H1 (cell line): ENCODE results near the gene ADGB. TPM values are rescaled to one million over a fixed set of nuclear protein-coding genes. Genes with fewer than 3 reads are reported as not detected.

Source experiments
- CTCF ChIA-PET: fragments of 300-600 bp; sonication (Branson Sonifier 250); formaldehyde crosslinking; loops from one replicate; lab custom pipeline; 2021; ENCODE audit not compliant: partially characterized antibody; lab: Charles Lee
- POLR2A ChIA-PET: fragments of 300-600 bp; sonication (Branson Sonifier 250); formaldehyde crosslinking; loops from one replicate; lab custom pipeline; 2021; ENCODE audit warnings: inconsistent platforms; ENCODE audit not compliant: partially characterized antibody; lab: Charles Lee
- DNase-seq, 2 experiments: peaks; one replicate each; pipeline versions ENCODE4 v3.0.0 to v3.0.0-alpha.2; 2010 to 2022; ENCODE audit warnings: low spot score in 2 of 2, low read depth in 1 of 2, mixed read lengths in 1 of 2
- FAIRE-seq: peaks from 2 replicates; lab custom pipeline; 2011; peaks lifted over from hg19 to GRCh38; lab: Jason Lieb, UNC
- H2AFZ ChIP-seq: 2 replicates; pipeline ENCODE4 v1.8.1; 2012; ENCODE audit warnings: low read length, inconsistent platforms
- H2AK5ac ChIP-seq: 2 replicates; pipeline ENCODE4 v1.6.1; 2013; ENCODE audit warnings: low read depth, low read length
- H2BK120ac ChIP-seq: replicated peaks from 2 replicates; pipeline ENCODE3; 2013; ENCODE audit warnings: low read depth, low read length, inconsistent platforms
- H2BK12ac ChIP-seq: 2 replicates; pipeline ENCODE4 v1.6.1; 2013; ENCODE audit warnings: low read depth, low read length
- H2BK15ac ChIP-seq: 2 replicates; pipeline ENCODE4 v1.6.1; 2013; ENCODE audit warnings: low read length
- H2BK20ac ChIP-seq: 2 replicates; pipeline ENCODE4 v1.6.1; 2013; ENCODE audit warnings: low read length
- H2BK5ac ChIP-seq: 2 replicates; pipeline ENCODE4 v1.6.1; 2013; ENCODE audit warnings: low read depth, low read length
- H3K14ac ChIP-seq: 2 replicates; pipeline ENCODE4 v1.6.1; 2013; ENCODE audit warnings: inconsistent platforms; ENCODE audit not compliant: insufficient read length
- H3K18ac ChIP-seq: 2 replicates; pipeline ENCODE4 v1.6.1; 2013; ENCODE audit warnings: low read length; ENCODE audit errors: extremely low read depth
- H3K23ac ChIP-seq: 2 replicates; pipeline ENCODE4 v1.6.1; 2013; ENCODE audit warnings: inconsistent platforms; ENCODE audit not compliant: insufficient read length
- H3K23me2 ChIP-seq: 2 replicates; pipeline ENCODE4 v1.6.1; 2013; ENCODE audit warnings: low read depth, low read length
- H3K27ac ChIP-seq: 2 replicates; pipeline ENCODE4 v1.6.1; 2011; ENCODE audit warnings: low read depth, low read length, inconsistent platforms
- H3K27me3 ChIP-seq, 4 experiments: replicated peaks in 1 of 4; 1 replicate in 1 of 4; 2 replicates in 3 of 4; pipeline versions ENCODE4 v1.6.1 to v1.8.1; 2011 to 2013; ENCODE audit warnings: low read length in 3 of 4, mild to moderate bottlenecking in 3 of 4, inconsistent platforms in 2 of 4, mixed read lengths in 2 of 4, moderate library complexity in 1 of 4; ENCODE audit not compliant: control insufficient read depth in 3 of 4, insufficient read depth in 3 of 4; ENCODE audit errors: extremely low read depth in 1 of 4
- H3K36me3 ChIP-seq, 4 experiments: 2 replicates each; pipeline versions ENCODE4 v1.6.1 to v1.8.1; 2011 to 2013; ENCODE audit warnings: mild to moderate bottlenecking in 4 of 4, low read length in 3 of 4, moderate library complexity in 2 of 4, control low read depth in 1 of 4, inconsistent platforms in 1 of 4; ENCODE audit not compliant: insufficient read depth in 4 of 4, control insufficient read depth in 2 of 4
- H3K4ac ChIP-seq: replicated peaks from 2 replicates; pipeline ENCODE3; 2013; ENCODE audit warnings: low read length, low read depth, mixed read lengths, inconsistent platforms; ENCODE audit not compliant: insufficient read length
- H3K4me1 ChIP-seq, 4 experiments: replicated peaks in 1 of 4; 1 replicate in 1 of 4; 2 replicates in 3 of 4; pipeline versions ENCODE4 v1.6.1 to v1.8.1; 2011 to 2013; ENCODE audit warnings: low read length in 3 of 4, inconsistent platforms in 2 of 4, mixed read lengths in 1 of 4; ENCODE audit not compliant: insufficient read depth in 4 of 4, control insufficient read depth in 3 of 4
- H3K4me2 ChIP-seq, 2 experiments: 2 replicates each; pipeline versions ENCODE4 v1.6.1 to v1.8.1; 2011 to 2013; ENCODE audit warnings: low read depth in 2 of 2, low read length in 2 of 2, control low read depth in 1 of 2, inconsistent platforms in 1 of 2, mild to moderate bottlenecking in 1 of 2; ENCODE audit not compliant: insufficient read depth in 1 of 2
- H3K4me3 ChIP-seq, 4 experiments: fragments of 200-600, 300-600 bp in 1 of 4; sonication (generic), shearing (Covaris generic), sonication (Bioruptor Twin) in 1 of 4; 2 replicates each; pipeline versions ENCODE4 v1.5.1 to v1.8.1; 2011 to 2016; ENCODE audit warnings: low read length in 4 of 4, low read depth in 3 of 4, control low read depth in 2 of 4, inconsistent platforms in 2 of 4, mild to moderate bottlenecking in 2 of 4, mixed read lengths in 1 of 4, moderate library complexity in 1 of 4; ENCODE audit not compliant: insufficient read depth in 2 of 4; ENCODE audit errors: extremely low read depth in 1 of 4
- H3K56ac ChIP-seq: replicated peaks from 2 replicates; pipeline ENCODE3; 2013; ENCODE audit warnings: low read depth, mild to moderate bottlenecking, mixed read lengths, low read length, inconsistent platforms; ENCODE audit not compliant: insufficient read length
- H3K79me1 ChIP-seq: 2 replicates; pipeline ENCODE4 v1.6.1; 2013; ENCODE audit warnings: low read depth, low read length, control low read depth
- H3K79me2 ChIP-seq, 2 experiments: 2 replicates each; pipeline versions ENCODE4 v1.6.1 to v1.8.1; 2012 to 2013; ENCODE audit warnings: low read length in 2 of 2, mild to moderate bottlenecking in 2 of 2, inconsistent platforms in 1 of 2; ENCODE audit not compliant: insufficient read depth in 2 of 2, control insufficient read depth in 1 of 2
- H3K9ac ChIP-seq, 4 experiments: replicated peaks in 1 of 4; 1 replicate in 1 of 4; 2 replicates in 3 of 4; pipeline versions ENCODE4 v1.6.1 to v1.8.1; 2011 to 2013; ENCODE audit warnings: low read depth in 3 of 4, low read length in 3 of 4, control low read depth in 2 of 4, mild to moderate bottlenecking in 2 of 4, moderate library complexity in 2 of 4, inconsistent platforms in 1 of 4; ENCODE audit errors: extremely low read depth in 1 of 4
- H3K9me3 ChIP-seq, 2 experiments: 2 replicates each; pipeline versions ENCODE4 v1.6.1 to v1.8.1; 2012 to 2013; ENCODE audit warnings: mild to moderate bottlenecking in 2 of 2, moderate library complexity in 2 of 2, control low read depth in 1 of 2, inconsistent platforms in 1 of 2, low read depth in 1 of 2, low read length in 1 of 2, mixed read lengths in 1 of 2; ENCODE audit not compliant: insufficient read depth in 2 of 2
- H4K20me1 ChIP-seq, 2 experiments: replicated peaks in 1 of 2; 2 replicates each; pipeline versions ENCODE3 to v1.8.1; 2011 to 2013; ENCODE audit warnings: inconsistent platforms in 2 of 2, low read length in 2 of 2, mild to moderate bottlenecking in 1 of 2; ENCODE audit not compliant: insufficient read depth in 2 of 2, control insufficient read depth in 1 of 2
- H4K5ac ChIP-seq: 2 replicates; pipeline ENCODE4 v1.6.1; 2013; ENCODE audit warnings: low read length, low read depth, mixed read lengths, inconsistent platforms; ENCODE audit not compliant: insufficient read length
- H4K8ac ChIP-seq: 2 replicates; pipeline ENCODE4 v1.8.0; 2013; ENCODE audit warnings: mild to moderate bottlenecking, moderate library complexity, low read length, inconsistent platforms; ENCODE audit not compliant: insufficient read depth; ENCODE audit errors: extremely low read depth
- H4K91ac ChIP-seq: replicated peaks from 2 replicates; pipeline ENCODE3; 2013; ENCODE audit warnings: low read length, mixed read lengths, inconsistent platforms; ENCODE audit not compliant: insufficient read length
- CBX5 ChIP-seq: fragments of 300-800, 300-1000 bp; sonication (generic); IDR thresholded peaks from 2 replicates; pipeline ENCODE4 v1.7.1; 2016; ENCODE audit warnings: antibody characterized with exemption, low read length, low read depth
- CHD1 ChIP-seq: IDR thresholded peaks from 2 replicates; pipeline ENCODE4 v1.6.1; 2012; ENCODE audit warnings: low read depth, low read length, improper control_type of control experiment
- EP300 ChIP-seq, 2 experiments: IDR thresholded peaks; 1 replicate in 1 of 2; 2 replicates in 1 of 2; pipeline ENCODE4 v1.6.1; 2011 to 2012; ENCODE audit warnings: low read depth in 2 of 2, low read length in 2 of 2, mild to moderate bottlenecking in 2 of 2, borderline replicate concordance in 1 of 2, inconsistent platforms in 1 of 2, moderate library complexity in 1 of 2
- GABPA ChIP-seq: IDR thresholded peaks from 2 replicates; pipeline ENCODE4 v1.6.1; 2011; ENCODE audit warnings: mild to moderate bottlenecking, low read length, moderate library complexity, borderline replicate concordance; ENCODE audit not compliant: insufficient read depth
- GTF2F1 ChIP-seq: IDR thresholded peaks from 2 replicates; pipeline ENCODE4 v1.6.1; 2012; ENCODE audit warnings: low read depth, low read length, improper control_type of control experiment, borderline replicate concordance
- SAP30 ChIP-seq: fragments of 300-600 bp; sonication (generic); IDR thresholded peaks from 2 replicates; pipeline ENCODE4 v1.7.1; 2012; ENCODE audit warnings: low read length, moderate library complexity, mild to moderate bottlenecking, inconsistent platforms; ENCODE audit not compliant: insufficient read depth, insufficient replicate concordance
- SP1 ChIP-seq: IDR thresholded peaks from 2 replicates; pipeline ENCODE4 v1.6.1; 2011; ENCODE audit warnings: low read depth, low read length
- SP2 ChIP-seq: IDR thresholded peaks from 2 replicates; pipeline ENCODE4 v1.6.1; 2012; ENCODE audit warnings: mild to moderate bottlenecking, low read length, inconsistent platforms
- WGBS, 2 experiments: shearing (Covaris generic) in 1 of 2; methylation state at CpG; one replicate each; pipeline versions ENCODE4 v1.1.6 to v1.1.7; 2013 to 2015; ENCODE audit warnings: low lambda C conversion rate in 2 of 2, mixed read lengths in 2 of 2, inconsistent platforms in 1 of 2, low coverage in 1 of 2, missing lambda C conversion rate in 1 of 2; ENCODE audit not compliant: insufficient replicate concordance in 2 of 2, insufficient coverage in 1 of 2, insufficient read length in 1 of 2; ENCODE audit errors: extremely low coverage in 1 of 2, missing lambda C conversion rate in 1 of 2; 5-methylcytosine and 5-hydroxymethylcytosine counted together
- polyA plus RNA-seq, 7 experiments: library from polyadenylated mRNA; depleted of rRNA in 3 of 7; stranded (reverse) in 5 of 7; unstranded in 2 of 7; fragments of >200 nt in 5 of 7; fragments of 200-250 nt in 2 of 7; gene quantifications; 1 replicate in 5 of 7; 2 replicates in 1 of 7; 4 replicates in 1 of 7; pipeline versions ENCODE4 v1.2.1 to v1.2.3, GENCODE V29; 2011 to 2013; ENCODE audit warnings: missing spikeins in 2 of 7, mixed read lengths in 2 of 7
- total RNA-seq: library from RNA; stranded (reverse); fragmentation: NEBNext Ultra II Directional; extraction: Animal tissue kit (Norgen Biotek cat#: 25700); gene quantifications from 2 replicates; pipeline ENCODE4 v1.2.1, GENCODE V29; 2021
- TF ChIP-seq, protein P1 (sequence below): IDR thresholded peaks from 2 replicates; pipeline ENCODE4 v1.6.1; 2011; ENCODE audit warnings: low read length, improper control_type of control experiment
- TF ChIP-seq, protein P2 (sequence below): IDR thresholded peaks from 2 replicates; pipeline ENCODE4 v1.6.1; 2012; ENCODE audit warnings: low read length, inconsistent platforms

Gene ADGB
- total and polyA plus RNA-seq, 2 of the 8 experiments (the other 6 are each of a cell fraction or from before 2014, with no cell fraction given) = not detected

DNA sequence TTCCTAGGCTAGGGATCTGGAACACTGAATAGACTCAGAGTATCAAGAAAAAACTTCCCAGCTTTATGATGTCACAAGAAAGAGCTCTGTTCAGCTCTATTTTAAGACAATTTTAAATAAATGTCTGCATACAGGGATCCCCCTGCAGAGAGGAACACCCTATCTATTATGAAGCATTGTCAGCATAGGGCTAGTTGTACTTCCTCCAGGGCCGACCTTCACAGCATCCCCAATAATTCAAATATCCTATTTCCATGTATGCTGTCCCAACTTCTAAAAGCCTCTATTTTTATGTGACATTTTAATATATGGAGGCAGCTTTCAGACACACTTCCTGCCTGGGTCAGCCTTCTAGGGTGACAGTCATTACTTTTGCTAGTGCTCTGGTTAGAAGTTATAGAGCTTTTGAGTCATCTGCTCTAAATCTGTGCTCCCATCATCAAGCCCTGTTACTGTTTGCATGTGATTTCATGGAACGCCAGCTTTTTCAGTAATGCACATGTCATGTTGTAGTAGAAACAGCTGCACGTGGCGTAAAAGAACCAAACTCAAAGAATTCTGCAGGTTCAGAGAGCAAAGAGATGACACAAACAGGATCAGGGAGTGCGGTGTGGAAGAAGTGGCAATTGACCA is 189.2 kb downstream of the ADGB start:
- H3K9ac ChIP-seq = no peak overlapping the region
- no peaks in the 10 kb centered on the region for H4K20me1 ChIP-seq
- FAIRE-seq (no peak), DNase-seq (no peak)
- 89% methylated on average over 5 of the region's 5 CpGs; no CpG with 5 or more reads in 1 of the 2 experiments for WGBS, 2 experiments
- no peaks in the 10 kb centered on the region for H3K27me3 ChIP-seq
- H3K27ac ChIP-seq = no peak overlapping the region
- no peak overlapping the region for H2BK12ac ChIP-seq
- no peaks in the 10 kb centered on the region for H3K23me2 ChIP-seq
- ChIA-PET CTCF (interaction anchor here (1.2 kb wide), 1 partner anchor 18 kb away, joined by 3 read pairs; no protein-coding TSS in a partner anchor), POLR2A (no interaction called here)
- H3K23ac ChIP-seq = no peak overlapping the region
- no peaks in the 10 kb centered on the region for H3K36me3 ChIP-seq
- H3K56ac ChIP-seq = no peak overlapping the region
- no peak overlapping the region for H4K5ac ChIP-seq
- peak overlapping the region; percentile 81; the same call in 1 of the 2 replicates for H2AFZ ChIP-seq
- no peak overlapping the region for H2BK120ac ChIP-seq
- H4K91ac ChIP-seq = no peak overlapping the region
- no peak overlapping the region for H3K4me3 ChIP-seq
- H3K79me2 ChIP-seq = no peaks in the 10 kb centered on the region
- H3K4me1 ChIP-seq = no peaks in the 10 kb centered on the region
- H2AK5ac ChIP-seq = no peak overlapping the region
- H2BK20ac ChIP-seq = no peak overlapping the region
- no peak overlapping the region for H4K8ac ChIP-seq
- no peaks in the 10 kb centered on the region for H3K79me1 ChIP-seq
- no peak overlapping the region for H3K14ac ChIP-seq
- H2BK5ac ChIP-seq = no peak overlapping the region
- no peak overlapping the region for H3K4ac ChIP-seq
- no peak overlapping the region for H3K18ac ChIP-seq
- H3K9me3 ChIP-seq = peaks cover 10 to 11% of the 10 kb centered on the region in 2 experiments; a peak in 2 of 4 replicates
- H2BK15ac ChIP-seq = no peak overlapping the region
- H3K4me2 ChIP-seq = no peak overlapping the region
- no peak for TF ChIP-seq CBX5
- no peak for TF ChIP-seq SAP30
- TF ChIP-seq GTF2F1 = no peak
- no peak for TF ChIP-seq EP300 (IDR thresholded peaks at IDR 0.05; ENCODE audit: borderline replicate concordance in 1 of 2, low read depth in 2 of 2, low read length in 2 of 2)
- TF ChIP-seq SP2 = no peak
- TF ChIP-seq GABPA = no peak
- TF ChIP-seq, protein P1, sequence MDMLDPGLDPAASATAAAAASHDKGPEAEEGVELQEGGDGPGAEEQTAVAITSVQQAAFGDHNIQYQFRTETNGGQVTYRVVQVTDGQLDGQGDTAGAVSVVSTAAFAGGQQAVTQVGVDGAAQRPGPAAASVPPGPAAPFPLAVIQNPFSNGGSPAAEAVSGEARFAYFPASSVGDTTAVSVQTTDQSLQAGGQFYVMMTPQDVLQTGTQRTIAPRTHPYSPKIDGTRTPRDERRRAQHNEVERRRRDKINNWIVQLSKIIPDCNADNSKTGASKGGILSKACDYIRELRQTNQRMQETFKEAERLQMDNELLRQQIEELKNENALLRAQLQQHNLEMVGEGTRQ = no peak
- TF ChIP-seq CHD1 = no peak
- no peak for TF ChIP-seq SP1
- TF ChIP-seq, protein P2, sequence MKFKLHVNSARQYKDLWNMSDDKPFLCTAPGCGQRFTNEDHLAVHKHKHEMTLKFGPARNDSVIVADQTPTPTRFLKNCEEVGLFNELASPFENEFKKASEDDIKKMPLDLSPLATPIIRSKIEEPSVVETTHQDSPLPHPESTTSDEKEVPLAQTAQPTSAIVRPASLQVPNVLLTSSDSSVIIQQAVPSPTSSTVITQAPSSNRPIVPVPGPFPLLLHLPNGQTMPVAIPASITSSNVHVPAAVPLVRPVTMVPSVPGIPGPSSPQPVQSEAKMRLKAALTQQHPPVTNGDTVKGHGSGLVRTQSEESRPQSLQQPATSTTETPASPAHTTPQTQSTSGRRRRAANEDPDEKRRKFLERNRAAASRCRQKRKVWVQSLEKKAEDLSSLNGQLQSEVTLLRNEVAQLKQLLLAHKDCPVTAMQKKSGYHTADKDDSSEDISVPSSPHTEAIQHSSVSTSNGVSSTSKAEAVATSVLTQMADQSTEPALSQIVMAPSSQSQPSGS = no peak
